WI38 (cell line): ENCODE measurements around the gene PLEKHF1.

Source experiments
- H3K4me3 ChIP-seq: 2 replicates; pipeline ENCODE4 v1.5.1; 2011; ENCODE audit warnings: low read depth, mild to moderate bottlenecking, control low read depth, low read length
- TF ChIP-seq, protein P1 (sequence below): IDR thresholded peaks from 2 replicates; pipeline ENCODE4 v1.5.1; 2012; ENCODE audit warnings: low read depth, mild to moderate bottlenecking, control low read depth, low read length

Gene PLEKHF1, protein sequence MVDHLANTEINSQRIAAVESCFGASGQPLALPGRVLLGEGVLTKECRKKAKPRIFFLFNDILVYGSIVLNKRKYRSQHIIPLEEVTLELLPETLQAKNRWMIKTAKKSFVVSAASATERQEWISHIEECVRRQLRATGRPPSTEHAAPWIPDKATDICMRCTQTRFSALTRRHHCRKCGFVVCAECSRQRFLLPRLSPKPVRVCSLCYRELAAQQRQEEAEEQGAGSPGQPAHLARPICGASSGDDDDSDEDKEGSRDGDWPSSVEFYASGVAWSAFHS

DNA sequence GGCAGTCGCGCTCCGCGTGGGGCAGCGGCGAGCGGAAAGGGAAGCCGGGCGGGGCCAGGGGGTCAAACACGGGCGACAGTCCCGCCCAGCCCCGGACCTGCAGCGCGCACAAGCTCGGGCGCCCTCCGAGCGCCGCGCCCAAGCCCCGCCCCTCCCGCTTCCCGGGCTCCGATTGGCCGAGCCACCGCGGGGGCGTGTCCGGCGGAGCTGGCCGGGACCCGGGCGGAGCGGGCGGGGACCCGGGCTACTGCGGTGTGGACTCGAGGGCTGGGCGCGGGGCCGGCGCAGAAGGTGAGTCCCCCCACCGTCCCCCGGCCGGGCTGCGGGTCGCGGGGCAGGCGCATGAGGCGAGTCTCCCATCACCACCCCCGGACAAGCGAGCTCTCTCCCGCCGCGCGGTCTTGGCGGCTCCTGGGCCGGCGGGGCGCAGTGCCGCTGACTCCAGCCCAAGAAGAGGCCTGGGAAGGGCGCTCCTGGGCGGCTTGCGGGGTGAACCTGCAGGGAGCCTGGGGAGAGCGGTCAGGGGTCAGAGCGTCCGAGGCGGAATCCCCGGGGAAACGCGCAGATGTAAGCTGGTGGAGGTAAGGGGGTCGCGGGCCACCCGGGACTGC is at the start of gene PLEKHF1:
TSS of gene PLEKHF1 (plus strand) at position 247 of the 611 bp plus-strand sequence. CDS start 8,379 bp downstream, outside the sequence.
- TF ChIP-seq, protein P1, sequence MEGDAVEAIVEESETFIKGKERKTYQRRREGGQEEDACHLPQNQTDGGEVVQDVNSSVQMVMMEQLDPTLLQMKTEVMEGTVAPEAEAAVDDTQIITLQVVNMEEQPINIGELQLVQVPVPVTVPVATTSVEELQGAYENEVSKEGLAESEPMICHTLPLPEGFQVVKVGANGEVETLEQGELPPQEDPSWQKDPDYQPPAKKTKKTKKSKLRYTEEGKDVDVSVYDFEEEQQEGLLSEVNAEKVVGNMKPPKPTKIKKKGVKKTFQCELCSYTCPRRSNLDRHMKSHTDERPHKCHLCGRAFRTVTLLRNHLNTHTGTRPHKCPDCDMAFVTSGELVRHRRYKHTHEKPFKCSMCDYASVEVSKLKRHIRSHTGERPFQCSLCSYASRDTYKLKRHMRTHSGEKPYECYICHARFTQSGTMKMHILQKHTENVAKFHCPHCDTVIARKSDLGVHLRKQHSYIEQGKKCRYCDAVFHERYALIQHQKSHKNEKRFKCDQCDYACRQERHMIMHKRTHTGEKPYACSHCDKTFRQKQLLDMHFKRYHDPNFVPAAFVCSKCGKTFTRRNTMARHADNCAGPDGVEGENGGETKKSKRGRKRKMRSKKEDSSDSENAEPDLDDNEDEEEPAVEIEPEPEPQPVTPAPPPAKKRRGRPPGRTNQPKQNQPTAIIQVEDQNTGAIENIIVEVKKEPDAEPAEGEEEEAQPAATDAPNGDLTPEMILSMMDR: no peak

DNA sequence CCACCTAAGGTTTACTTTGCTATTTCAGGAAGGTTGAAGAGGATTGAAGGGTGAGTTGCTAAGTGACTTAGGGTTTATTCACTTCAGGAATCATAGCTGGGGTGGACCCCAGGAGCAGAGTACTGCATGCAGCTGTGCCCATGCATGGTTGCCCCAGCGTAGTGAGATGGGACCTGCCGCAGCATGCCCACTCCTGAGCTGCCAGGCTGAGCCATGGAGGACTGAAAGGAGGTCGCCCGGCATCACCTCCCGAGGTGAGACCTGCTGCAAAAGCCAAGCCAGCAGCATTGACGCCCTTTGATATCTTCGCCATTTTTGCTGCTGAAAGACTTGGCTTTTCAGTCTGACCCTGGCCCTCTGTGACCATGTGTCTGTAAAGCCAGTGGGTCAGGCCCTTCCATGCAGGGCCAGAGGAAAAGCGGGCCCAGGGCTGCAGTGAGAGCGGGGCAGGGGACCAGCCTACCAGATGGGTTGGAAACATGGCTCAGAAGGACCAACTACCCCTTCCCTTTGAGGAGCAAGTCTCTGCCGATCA is 49.3 kb upstream of the PLEKHF1 start:
- TF ChIP-seq, protein P1: no peak
- H3K4me3 ChIP-seq: no peak overlapping the region

More for the DNA sequence above, at the start of gene PLEKHF1:
- H3K4me3 ChIP-seq: peak within 1 kb of the TSS; percentile 82

DNA sequence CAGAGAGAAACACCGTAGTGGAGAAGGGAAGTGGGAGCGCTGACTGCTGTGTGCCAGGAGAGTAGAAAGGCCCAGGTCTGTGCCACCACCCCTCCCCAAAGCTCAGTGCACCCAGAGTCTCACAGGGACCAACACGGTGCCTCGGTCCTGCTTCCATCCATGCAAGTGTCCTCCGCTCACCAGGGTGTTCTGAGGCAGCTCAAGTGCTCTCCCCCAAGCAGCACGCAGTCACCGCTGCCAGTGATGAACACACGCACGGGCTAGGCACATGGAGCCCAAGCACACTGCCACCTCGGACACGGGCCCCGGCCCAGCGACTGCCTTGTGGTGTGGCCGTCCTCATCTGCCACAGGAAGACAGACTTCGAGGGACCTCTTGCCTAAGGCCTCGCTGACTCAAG is 48.7 kb upstream of the PLEKHF1 start:
- no peak overlapping the region for H3K4me3 ChIP-seq
- TF ChIP-seq, protein P1: no peak

DNA sequence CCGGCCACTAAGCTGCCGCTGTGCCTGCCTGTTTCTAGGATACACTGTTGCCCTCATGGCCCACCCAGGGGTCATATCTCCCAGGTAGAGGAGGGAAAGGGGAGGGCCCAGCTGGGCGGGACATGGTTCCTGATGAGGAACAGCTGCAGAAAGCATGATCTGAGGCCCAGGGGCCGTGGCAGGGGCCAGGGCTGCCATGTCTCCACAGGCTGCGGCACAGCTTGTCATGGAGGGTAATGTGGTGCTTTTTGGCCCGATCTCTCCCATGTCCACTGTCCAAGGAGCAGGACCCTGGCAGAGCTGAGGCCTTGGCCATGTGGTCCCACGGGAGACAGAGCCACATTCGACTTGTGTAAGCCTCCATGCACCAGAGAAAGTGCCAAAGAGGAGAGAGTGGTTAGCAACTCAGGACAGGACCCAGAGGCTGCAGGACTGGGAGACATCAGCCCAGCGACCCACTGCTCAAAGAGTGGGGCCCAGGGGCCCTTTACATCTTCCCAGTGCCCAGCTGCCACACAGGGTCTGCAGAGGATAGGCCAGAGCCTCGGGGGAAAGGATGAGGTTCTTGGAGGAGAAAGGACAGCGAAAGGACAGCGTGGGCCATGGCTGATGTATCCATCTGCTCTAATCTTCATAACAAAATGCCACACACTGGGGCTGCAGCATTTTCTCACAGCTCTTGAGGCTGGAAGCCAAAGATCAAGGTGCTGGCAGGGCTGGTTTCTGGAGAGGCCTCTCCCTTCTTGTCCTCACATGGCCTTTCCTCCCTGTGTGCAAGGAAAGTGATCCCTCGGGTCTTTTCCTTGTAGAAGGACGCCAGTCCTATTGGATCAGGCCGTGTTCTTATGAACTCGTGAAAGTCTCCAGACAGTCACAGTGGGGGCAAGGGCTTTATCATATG is 47.6 kb upstream of the PLEKHF1 start:
- no peak overlapping the region for H3K4me3 ChIP-seq
- TF ChIP-seq, protein P1: no peak

DNA sequence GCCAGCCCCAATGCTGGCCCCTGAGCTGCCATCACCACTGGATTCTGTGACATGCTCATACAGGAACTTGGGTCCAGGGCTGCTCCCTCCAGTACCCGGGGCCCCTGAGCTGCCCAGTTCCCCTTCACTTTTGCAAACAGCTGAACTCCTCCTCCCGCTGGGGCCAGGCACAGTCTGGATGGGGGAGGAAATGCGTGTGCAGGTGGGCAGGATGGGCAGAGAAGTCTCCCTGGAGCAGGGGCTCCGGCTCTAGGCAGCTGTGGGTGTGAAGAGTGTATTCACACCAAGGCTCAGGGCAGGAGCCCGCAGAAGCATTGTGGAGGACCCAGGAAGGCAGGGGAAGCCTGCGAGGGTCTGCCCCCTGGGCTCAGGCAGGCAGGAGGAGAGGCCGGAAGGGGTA is 46.8 kb upstream of the PLEKHF1 start:
- TF ChIP-seq, protein P1: no peak
- no peak overlapping the region for H3K4me3 ChIP-seq

DNA sequence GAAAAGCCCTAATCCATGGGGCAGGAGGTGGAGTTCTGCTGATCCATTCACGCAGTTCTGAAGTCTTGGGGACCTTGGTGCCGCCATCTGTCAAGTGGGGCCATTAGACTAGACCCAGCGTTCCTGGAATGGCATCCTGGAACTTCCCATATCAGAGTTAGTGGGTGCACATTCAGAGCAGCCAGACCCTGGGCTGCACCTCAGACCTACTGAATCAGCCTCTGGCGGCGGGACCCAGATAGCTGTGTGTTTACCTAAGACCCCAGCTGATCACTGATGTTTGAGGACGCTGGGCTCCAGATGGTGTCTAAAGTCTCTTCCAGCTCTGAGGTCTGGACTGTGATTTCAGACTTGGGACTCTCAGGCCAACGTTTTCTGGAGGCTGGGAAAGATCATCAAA is 46.4 kb upstream of the PLEKHF1 start:
- H3K4me3 ChIP-seq: no peak overlapping the region
- TF ChIP-seq, protein P1: no peak
